WERI-Rb-1 (cell line): ENCODE data around the gene SLC29A3.

Experiments used
- DNase-seq: peaks from one replicate; pipeline ENCODE4 v3.0.0-alpha.2; 2020
- H3K27ac ChIP-seq: fragments of 250-450 bp; sonication (Bioruptor Pico); 2 replicates; pipeline ENCODE4 v1.5.1; 2020; ENCODE audit warnings: mild to moderate bottlenecking, moderate library complexity
- H3K27me3 ChIP-seq: fragments of 250-450 bp; sonication (Bioruptor Pico); 2 replicates; pipeline ENCODE4 v1.5.1; 2021; ENCODE audit warnings: mild to moderate bottlenecking, low read depth, moderate library complexity; ENCODE audit not compliant: insufficient read depth, severe bottlenecking
- H3K36me3 ChIP-seq: fragments of 250-450 bp; sonication (Bioruptor Pico); 2 replicates; pipeline ENCODE4 v1.5.1; 2020; ENCODE audit warnings: mild to moderate bottlenecking, moderate library complexity
- H3K4me3 ChIP-seq: 2 replicates; pipeline ENCODE4 v1.5.1; 2011; ENCODE audit warnings: low read depth, mild to moderate bottlenecking, control low read depth, low read length
- H3K9me3 ChIP-seq: fragments of 250-450 bp; sonication (Bioruptor Pico); 2 replicates; pipeline ENCODE4 v1.5.1; 2021; ENCODE audit warnings: mild to moderate bottlenecking, moderate library complexity; ENCODE audit not compliant: severe bottlenecking
- CTCF ChIP-seq: IDR thresholded peaks from 2 replicates; pipeline ENCODE4 v1.5.1; 2011; ENCODE audit warnings: low read depth, mild to moderate bottlenecking, control low read depth, inconsistent platforms, low read length

Gene SLC29A3

GRCh38 chr10:71402005-71402404 lies 82.9 kb downstream of the SLC29A3 start:
- H3K4me3 ChIP-seq = no peak overlapping the region
- no peak for TF ChIP-seq CTCF
- H3K27me3 ChIP-seq = no peaks in the 10 kb centered on the region

DNA sequence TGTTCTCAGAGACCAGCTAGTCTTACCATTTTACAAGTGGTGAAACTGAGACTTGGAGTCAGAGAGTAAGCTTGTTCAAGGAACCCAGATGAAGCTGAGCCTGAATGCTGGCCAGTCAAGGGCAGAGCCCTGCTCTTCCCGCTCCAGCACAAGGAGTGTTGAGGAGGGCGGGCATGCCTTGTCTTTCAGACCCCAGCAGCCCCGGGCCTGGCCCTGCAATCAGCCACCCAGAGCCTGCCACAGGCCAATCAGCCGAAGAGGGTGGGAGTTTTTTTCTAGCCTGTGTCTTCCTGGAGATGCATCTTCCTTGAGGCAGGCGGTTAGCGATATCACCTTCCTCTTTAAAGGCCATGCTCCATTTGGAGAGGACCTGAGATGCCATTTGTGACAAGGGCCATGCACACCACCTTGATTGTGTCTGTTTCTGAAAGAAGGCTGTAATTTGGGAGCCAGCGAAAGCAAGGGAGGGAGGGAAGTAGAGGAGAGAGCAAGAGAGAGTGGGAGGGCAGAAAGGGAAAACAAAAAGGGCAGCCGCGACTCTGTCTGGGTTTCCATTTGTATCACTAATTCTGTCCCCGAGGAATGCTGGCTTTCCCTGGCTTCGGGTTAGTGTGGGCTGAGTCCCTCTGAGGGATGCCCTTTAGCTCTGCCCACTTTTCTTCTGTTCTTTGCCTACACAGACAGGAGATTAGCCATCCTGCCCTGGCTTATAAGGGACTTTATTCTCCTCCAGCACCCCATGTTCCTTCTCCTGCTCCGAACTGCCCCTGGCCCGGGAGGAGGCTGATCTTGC lies 85.6 kb downstream of the SLC29A3 start:
- no peak overlapping the region for H3K27ac ChIP-seq
- no peaks in the 10 kb centered on the region for H3K27me3 ChIP-seq
- no peak for DNase-seq
- peaks cover 64% of the 10 kb centered on the region for H3K36me3 ChIP-seq
- no peak overlapping the region for H3K4me3 ChIP-seq
- no peak for TF ChIP-seq CTCF
- no peaks in the 10 kb centered on the region for H3K9me3 ChIP-seq

More at GRCh38 chr10:71402005-71402404, 82.9 kb downstream of the SLC29A3 start:
- no peak for DNase-seq
- Histone ChIP-seq H3K36me3 (peaks cover 57% of the 10 kb centered on the region), H3K9me3 (no peaks in the 10 kb centered on the region), H3K27ac (no peak overlapping the region)

GRCh38 chr10:71406878-71407277 lies 87.8 kb downstream of the SLC29A3 start:
- DNase-seq = no peak
- Histone ChIP-seq H3K27ac (no peak overlapping the region), H3K9me3 (peaks cover 11% of the 10 kb centered on the region), H3K36me3 (peaks cover 66% of the 10 kb centered on the region), H3K4me3 (no peak overlapping the region), H3K27me3 (no peaks in the 10 kb centered on the region)
- no peak for TF ChIP-seq CTCF

GRCh38 chr10:71408436-71409225 lies 89.6 kb downstream of the SLC29A3 start:
- peaks cover 61% of the 10 kb centered on the region for H3K36me3 ChIP-seq
- DNase-seq = no peak
- no peaks in the 10 kb centered on the region for H3K27me3 ChIP-seq
- peaks cover 11% of the 10 kb centered on the region for H3K9me3 ChIP-seq
- TF ChIP-seq CTCF = no peak
- H3K4me3 ChIP-seq = no peak overlapping the region
- no peak overlapping the region for H3K27ac ChIP-seq

DNA sequence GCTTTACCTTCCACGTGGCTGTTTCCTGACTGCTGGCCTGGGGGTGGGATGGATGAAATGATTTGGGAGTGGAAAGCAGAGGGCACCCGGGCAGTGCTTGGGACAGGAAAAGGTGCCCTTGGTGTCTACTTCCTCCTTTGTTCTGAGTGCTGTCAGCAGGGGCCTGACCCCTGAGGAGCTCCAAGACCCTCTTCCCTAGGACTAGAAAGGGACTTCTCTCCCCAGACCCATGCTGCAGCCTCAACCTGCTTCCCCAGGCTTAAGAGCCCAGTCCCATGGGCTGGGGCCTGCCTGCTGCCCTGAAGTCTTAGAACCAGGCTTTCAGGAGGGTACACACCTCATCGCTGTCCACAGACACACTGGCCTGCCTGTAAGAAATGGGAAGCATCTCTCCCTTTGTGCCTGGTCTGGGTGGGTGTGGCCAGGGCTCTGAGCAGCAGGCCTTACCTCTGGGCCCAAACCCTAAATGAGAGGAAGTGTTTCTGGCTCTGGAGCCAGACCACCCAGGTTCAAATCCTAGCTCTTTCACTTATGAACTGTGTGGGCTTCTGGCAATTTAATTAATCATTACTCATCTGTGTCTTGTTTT lies 90.6 kb downstream of the SLC29A3 start:
- no peak overlapping the region for H3K27ac ChIP-seq
- peaks cover 11% of the 10 kb centered on the region for H3K9me3 ChIP-seq
- DNase-seq = no peak
- H3K4me3 ChIP-seq = no peak overlapping the region
- peaks cover 61% of the 10 kb centered on the region for H3K36me3 ChIP-seq
- no peak for TF ChIP-seq CTCF
- no peaks in the 10 kb centered on the region for H3K27me3 ChIP-seq
